Measurements from ENCODE around the gene NPC1L1.

GRCh38 chr7:44576228-44576627 is 35.1 kb upstream of the NPC1L1 start:
- no peak for TF ChIP-seq CTCF (IDR thresholded peaks at IDR 0.05)
- no peak for TF ChIP-seq SMAD3 (CRISPR knock-in tag; IDR thresholded peaks at IDR 0.05; ENCODE audit: borderline replicate concordance)
- TF ChIP-seq ETV6 (CRISPR knock-in tag; IDR thresholded peaks at IDR 0.05) = no peak
- no peak for TF ChIP-seq GABPB1 (CRISPR knock-in tag; IDR thresholded peaks at IDR 0.05)
- no peak for TF ChIP-seq ATF3 (CRISPR knock-in tag; conservative IDR thresholded peaks at IDR 0.05)
- TF ChIP-seq KAT7 (CRISPR knock-in tag; IDR thresholded peaks at IDR 0.05; ENCODE audit: borderline replicate concordance) = no peak
- no peak for TF ChIP-seq E2F4 (CRISPR knock-in tag; IDR thresholded peaks at IDR 0.05; ENCODE audit: borderline replicate concordance, low read depth)
- TF ChIP-seq JUN (CRISPR knock-in tag; IDR thresholded peaks at IDR 0.05) = no peak
- no peak for TF ChIP-seq USF1 (CRISPR knock-in tag; IDR thresholded peaks at IDR 0.05)
- TF ChIP-seq ZNF232 (CRISPR knock-in tag; IDR thresholded peaks at IDR 0.05) = no peak
